Panc1 (cell line): Measurements from ENCODE around the gene TMEM95. TPM values are rescaled to one million over a fixed set of nuclear protein-coding genes. Genes with fewer than 3 reads are reported as not detected.

Experiments
- ATAC-seq: fragments of 200-7000 bp; cut with Tn5 transposase; 2 replicates; pipeline ENCODE4 v1.9.1; 2020; ENCODE audit warnings: mild to moderate bottlenecking, moderate library complexity
- BruUV-seq: library from RNA; stranded (reverse); fragments of 400-500 nt; replicated peaks from 2 replicates; lab custom pipeline; 2021; lab: Mats Ljungman, UMichigan
- CTCF ChIA-PET: fragments of 300-600 bp; sonication (Branson Sonifier 250); formaldehyde crosslinking; loops from one replicate; lab custom pipeline; 2022; ENCODE audit warnings: antibody characterized with exemption; lab: Charles Lee
- POLR2A ChIA-PET: fragments of 300-600 bp; sonication (Branson Sonifier 250); formaldehyde crosslinking; loops from one replicate; lab custom pipeline; 2022; ENCODE audit warnings: antibody characterized with exemption; lab: Charles Lee
- DNase-seq: peaks from one replicate; pipeline ENCODE4 v3.0.0-alpha.2; 2010; ENCODE audit warnings: low read depth, low spot score
- H3K27ac ChIP-seq: 2 replicates; pipeline ENCODE4 v1.5.1; 2011; ENCODE audit warnings: mild to moderate bottlenecking, low read length, inconsistent platforms
- H3K27me3 ChIP-seq: fragments of 200-500 bp; sonication (Bioruptor generic); 2 replicates; pipeline ENCODE4 v1.6.0; 2014; ENCODE audit warnings: low read length, inconsistent platforms; ENCODE audit not compliant: control insufficient read depth, insufficient read depth
- H3K36me3 ChIP-seq: fragments of 200-500 bp; sonication (Bioruptor generic); 2 replicates; pipeline ENCODE4 v1.5.1; 2014; ENCODE audit warnings: inconsistent platforms, mild to moderate bottlenecking, low read length, moderate library complexity; ENCODE audit not compliant: control insufficient read depth, insufficient read depth
- H3K4me1 ChIP-seq: 2 replicates; pipeline ENCODE4 v1.5.1; 2011; ENCODE audit warnings: inconsistent platforms, mild to moderate bottlenecking, low read length, moderate library complexity; ENCODE audit not compliant: control insufficient read depth, insufficient read depth
- H3K4me3 ChIP-seq, 2 experiments: 2 replicates each; pipeline ENCODE4 v1.5.1; 2011 to 2012; ENCODE audit warnings: low read depth in 2 of 2, low read length in 2 of 2, mild to moderate bottlenecking in 2 of 2, inconsistent platforms in 1 of 2, moderate library complexity in 1 of 2
- H3K9me3 ChIP-seq: fragments of 200-500 bp; sonication (Bioruptor generic); 2 replicates; pipeline ENCODE4 v1.5.1; 2014; ENCODE audit warnings: low read depth, mild to moderate bottlenecking, inconsistent platforms, low read length, moderate library complexity; ENCODE audit not compliant: control insufficient read depth, insufficient read depth
- CTCF ChIP-seq: fragments of 450-650 bp; IDR thresholded peaks from 2 replicates; pipeline ENCODE4 v1.5.1; 2017; ENCODE audit warnings: mild to moderate bottlenecking
- POLR2AphosphoS5 ChIP-seq: IDR thresholded peaks from 2 replicates; pipeline ENCODE4 v1.6.1; 2012; ENCODE audit warnings: mild to moderate bottlenecking, low read depth, low read length, moderate library complexity
- REST ChIP-seq, 2 experiments: IDR thresholded peaks; 2 replicates each; pipeline ENCODE4 v1.6.1; 2011 to 2012; ENCODE audit warnings: low read depth in 2 of 2, control low read depth in 1 of 2, low read length in 1 of 2, mild to moderate bottlenecking in 1 of 2, moderate library complexity in 1 of 2; ENCODE audit not compliant: insufficient read depth in 1 of 2
- SIN3A ChIP-seq: IDR thresholded peaks from 2 replicates; pipeline ENCODE4 v1.6.1; 2012; ENCODE audit warnings: low read depth, mild to moderate bottlenecking, low read length, moderate library complexity, borderline replicate concordance; ENCODE audit not compliant: insufficient read depth
- TCF7L2 ChIP-seq: IDR thresholded peaks from 2 replicates; pipeline ENCODE4 v1.6.1; 2011; ENCODE audit warnings: mild to moderate bottlenecking, low read depth, low read length, inconsistent platforms
- in situ Hi-C: cut with HindIII; loops from 2 replicates; pipeline ENCODE4 v1.10.0; 2016; ENCODE audit warnings: low sequenced_read_pairs, low pct_unique_long_range_greater_than_20kb
- intact Hi-C: fragments of 100-400 bp; cut with micrococcal nuclease; formaldehyde crosslinking; loops from one replicate; pipeline ENCODE4 v1.10.0; 2022; ENCODE audit not compliant: unreplicated experiment
- total RNA-seq: library from RNA; stranded (reverse); gene quantifications from one replicate; pipeline ENCODE4 v1.2.1, GENCODE V29; 2021; ENCODE audit not compliant: unreplicated experiment

TMEM95 gene
- total RNA-seq, 1 experiment from 2014 or later = not detected

GRCh38 chr17:7398612-7399011 lies 43.7 kb downstream of the TMEM95 start:
- no peaks in the 10 kb centered on the region for H3K36me3 ChIP-seq
- in situ Hi-C loops (no loop called here), intact Hi-C loops (no loop called here)
- DNase-seq = no peak
- TF ChIP-seq SIN3A (no peak), CTCF (no peak), POLR2AphosphoS5 (no peak), TCF7L2 (no peak), REST (IDR thresholded peaks at IDR 0.05; ENCODE audit: insufficient read depth in 1 of 2, low read depth in 2 of 2, low read length in 1 of 2) (no peak)
- no peaks in the 10 kb centered on the region for H3K27me3 ChIP-seq
- BruUV-seq = no TSS peak
- POLR2A ChIA-PET = no interaction called here
- peaks cover 3% of the 10 kb centered on the region for H3K4me1 ChIP-seq
- H3K9me3 ChIP-seq = no peaks in the 10 kb centered on the region
- H3K4me3 ChIP-seq = no peak overlapping the region
- ATAC-seq = no peak
- CTCF ChIA-PET = no interaction called here
- no peak overlapping the region for H3K27ac ChIP-seq

- Histone ChIP-seq H3K4me3 (peak overlapping the region; percentile 61), H3K9me3 (no peaks in the 10 kb centered on the region), H3K36me3 (no peaks in the 10 kb centered on the region), H3K4me1 (peaks cover 3% of the 10 kb centered on the region), H3K27me3 (no peaks in the 10 kb centered on the region), H3K27ac (peak overlapping the region; percentile 76)
- in situ Hi-C loops = no loop called here
- ATAC-seq (peak; percentile 6; the same call in 1 of the 2 replicates), DNase-seq (no peak)
- ChIA-PET CTCF (interaction anchor here (1.1 kb wide), 1 partner anchor 16 kb away, joined by 4 read pairs; no protein-coding TSS in a partner anchor), POLR2A (interaction anchor here (1.6 kb wide), 1 partner anchor 32 kb away, joined by 6 read pairs; the partner anchor contains the start of gene TMEM102)
- intact Hi-C loops = no loop called here
- TF ChIP-seq SIN3A (no peak), POLR2AphosphoS5 (no peak)
- TSS peak; percentile 96 for BruUV-seq
These were observed 48.2 kb downstream of the TMEM95 start for GRCh38 chr17:7403043-7403726.

- no peak for TF ChIP-seq CTCF
- no peak for TF ChIP-seq POLR2AphosphoS5
- no peak for TF ChIP-seq REST (IDR thresholded peaks at IDR 0.05; ENCODE audit: insufficient read depth in 1 of 2, low read depth in 2 of 2, low read length in 1 of 2)
- no peak for TF ChIP-seq TCF7L2
- TF ChIP-seq SIN3A = no peak
- Histone ChIP-seq H3K4me3 (peak overlapping the region; percentile 61), H3K27ac (peak overlapping the region; percentile 76), H3K36me3 (no peaks in the 10 kb centered on the region), H3K4me1 (peaks cover 3% of the 10 kb centered on the region), H3K9me3 (no peaks in the 10 kb centered on the region), H3K27me3 (no peaks in the 10 kb centered on the region)
- intact Hi-C loops (no loop called here), in situ Hi-C loops (no loop called here)
- CTCF ChIA-PET = interaction anchor here (0.7 to 1.1 kb wide), 2 partner anchors 15 to 149 kb away, joined by 4 to 5 read pairs; no protein-coding TSS in a partner anchor
- DNase-seq = no peak
- POLR2A ChIA-PET = interaction anchor here (0.7 to 1.6 kb wide), 3 partner anchors 32 to 340 kb away, joined by 3 to 9 read pairs (median 6); partner anchors contain the start of genes POLR2A and TMEM102
- no TSS peak for BruUV-seq
- ATAC-seq = peak; percentile 70
These were observed 48.7 kb downstream of the TMEM95 start for GRCh38 chr17:7403727-7403976.
